ENCODE data around the gene DENND1A.

DNA sequence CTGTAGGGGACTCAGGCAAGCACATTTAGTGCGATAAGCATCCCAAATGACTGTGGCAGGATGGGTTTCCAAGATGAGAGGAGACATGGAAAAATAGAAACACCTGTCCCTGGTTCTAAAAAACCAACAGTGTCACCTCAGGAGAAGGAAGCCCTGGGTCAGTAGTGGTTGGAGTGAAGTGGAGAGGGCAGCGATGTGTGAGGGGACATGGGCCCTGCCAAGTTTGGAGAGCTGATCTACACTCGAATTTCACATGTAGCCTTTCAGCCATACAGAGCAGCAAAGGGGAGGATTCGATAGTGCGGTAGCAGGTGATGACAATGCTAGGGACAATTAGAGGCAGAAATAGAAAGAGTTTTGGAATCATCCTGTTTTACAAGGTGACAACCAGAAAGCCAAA is 49.1 kb upstream of the DENND1A start:
- TF ChIP-seq CTCF (IDR thresholded peaks at IDR 0.05): no peak
- TF ChIP-seq EZH2 (IDR thresholded peaks at IDR 0.05): no peak
- no peak for TF ChIP-seq EZH2phosphoT487 (IDR thresholded peaks at IDR 0.05)
